SHP77 treated with DMSO at 0.1 percent for 48 hours (cell line): ENCODE measurements around the gene UNC45B.
"Not testable (repeated sequence)": the region's sequence is repeated elsewhere in the genome, so short reads cannot be mapped to it uniquely, and the experiment has no call there.

Source experiments
- DNase-seq: peaks from one replicate; lab custom pipeline; 2025; lab: John Stamatoyannopoulos, UW

Gene UNC45B

DNA sequence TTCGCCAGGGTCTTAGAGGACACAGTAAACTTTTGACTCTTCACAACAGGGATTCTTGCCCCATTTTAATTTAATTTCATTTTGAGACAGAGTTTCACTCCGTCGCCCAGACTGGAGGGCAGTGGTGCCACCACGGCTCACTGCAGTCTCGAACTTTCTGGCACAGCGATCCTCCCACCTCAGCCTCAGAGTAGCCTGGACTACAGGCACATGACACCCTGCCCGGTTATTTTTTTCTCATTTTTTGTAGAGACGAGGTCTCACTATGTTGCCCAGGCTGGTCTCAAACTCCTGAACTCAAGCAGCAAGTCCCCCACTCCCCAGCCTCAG is 5.2 kb upstream of the UNC45B start:
- no peak for DNase-seq

DNA sequence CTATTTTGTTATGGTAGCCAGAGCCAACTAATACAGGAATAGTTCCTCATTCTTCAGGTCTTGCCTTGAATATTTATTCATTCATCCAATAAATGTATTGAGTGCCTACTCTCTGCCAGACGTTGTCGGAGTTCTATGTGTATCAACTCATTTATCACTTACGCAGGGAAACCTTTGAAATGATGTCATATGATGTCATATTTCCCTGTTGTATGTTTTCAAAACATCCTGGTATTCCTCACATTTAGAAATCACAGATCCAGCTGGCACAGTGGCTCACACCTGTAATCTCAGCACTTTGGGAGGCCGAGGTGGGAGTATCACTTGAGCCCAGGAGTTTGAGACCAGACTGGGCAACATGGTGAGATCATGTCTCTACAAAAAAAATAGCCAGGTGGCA is 2.8 kb upstream of the UNC45B start:
- no peak for DNase-seq

DNA sequence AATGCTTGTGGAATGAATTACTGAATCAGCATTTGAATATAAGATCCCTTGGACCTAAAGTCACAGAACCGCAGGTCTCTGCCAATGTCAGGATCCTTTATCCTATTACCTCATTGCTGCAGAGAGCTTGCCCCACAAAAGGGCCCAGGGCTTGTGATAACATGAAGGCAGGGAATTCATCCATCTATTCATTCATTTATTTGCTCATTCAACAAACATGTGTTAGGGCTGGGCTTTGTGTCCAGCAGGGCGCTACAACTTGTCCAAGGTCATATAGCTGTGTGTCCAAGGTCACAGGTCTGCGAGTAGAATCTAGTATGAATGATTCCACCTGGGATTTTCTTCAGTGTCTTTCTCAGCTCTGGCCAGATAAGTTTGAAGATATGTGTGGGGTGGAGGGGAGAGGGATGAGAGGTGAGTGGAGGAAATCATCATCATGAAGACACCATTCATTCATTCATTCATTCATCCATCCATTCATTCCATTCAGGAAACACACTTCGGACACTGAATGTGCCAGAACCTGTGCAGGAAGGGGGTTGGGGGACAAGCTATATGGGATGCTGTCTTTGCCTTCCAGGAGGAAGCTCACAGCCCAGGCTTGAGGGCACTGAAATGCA is 1.3 kb upstream of the UNC45B start:
- no peak for DNase-seq

DNA sequence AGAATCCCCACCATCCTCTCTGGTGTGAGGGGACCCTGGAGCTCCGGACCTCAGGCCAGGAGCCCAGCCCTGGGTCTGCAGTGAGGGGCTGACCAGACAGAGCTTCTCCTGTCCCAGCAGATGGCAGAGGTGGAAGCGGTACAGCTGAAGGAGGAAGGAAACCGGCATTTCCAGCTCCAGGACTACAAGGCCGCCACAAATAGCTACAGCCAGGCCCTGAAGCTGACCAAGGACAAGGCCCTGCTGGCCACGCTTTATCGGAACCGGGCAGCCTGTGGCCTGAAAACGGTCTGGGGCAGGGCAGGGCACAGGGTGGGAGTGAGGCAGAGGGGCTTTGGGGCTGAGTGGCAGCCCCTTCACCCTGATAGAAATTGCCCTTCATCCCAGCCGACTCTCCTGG is 527 bp downstream of the UNC45B start:
- no peak for DNase-seq

DNA sequence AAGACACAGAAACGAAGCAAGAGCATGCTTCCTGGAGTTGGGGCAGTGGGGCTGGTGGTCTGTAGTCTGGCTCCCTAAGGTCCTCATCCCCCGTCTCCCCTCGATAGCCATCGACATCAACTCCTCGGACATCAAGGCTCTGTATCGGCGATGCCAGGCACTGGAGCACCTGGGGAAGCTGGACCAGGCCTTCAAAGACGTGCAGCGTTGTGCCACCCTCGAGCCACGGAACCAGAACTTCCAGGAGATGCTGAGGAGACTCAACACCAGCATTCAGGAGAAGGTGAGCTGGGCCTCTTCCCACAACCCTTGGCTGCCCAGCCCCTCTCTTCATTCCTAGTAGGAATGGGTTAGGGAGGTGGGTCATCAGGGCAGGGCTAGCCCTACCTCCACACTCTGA is 2.3 kb downstream of the UNC45B start:
- no peak for DNase-seq

DNA sequence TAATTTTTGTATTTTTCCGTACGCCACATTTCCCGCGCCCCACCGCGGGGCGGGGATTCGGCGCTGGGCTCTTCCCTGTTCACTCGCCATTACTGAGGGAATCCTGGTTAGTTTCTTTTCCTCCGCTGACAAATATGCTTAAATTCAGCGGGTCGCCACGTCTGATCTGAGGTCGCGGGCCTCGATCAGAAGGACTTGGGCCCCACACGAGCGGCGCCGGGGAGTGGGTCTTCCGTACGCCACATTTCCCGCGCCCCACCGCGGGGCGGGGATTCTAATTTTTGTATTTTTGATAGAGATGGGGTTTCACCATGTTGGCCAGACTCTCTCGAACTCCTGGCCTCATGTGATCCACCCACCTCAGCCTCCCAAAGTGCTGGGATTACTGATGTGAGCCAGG is 3.5 kb downstream of the UNC45B start:
- not testable (repeated sequence) for DNase-seq

DNA sequence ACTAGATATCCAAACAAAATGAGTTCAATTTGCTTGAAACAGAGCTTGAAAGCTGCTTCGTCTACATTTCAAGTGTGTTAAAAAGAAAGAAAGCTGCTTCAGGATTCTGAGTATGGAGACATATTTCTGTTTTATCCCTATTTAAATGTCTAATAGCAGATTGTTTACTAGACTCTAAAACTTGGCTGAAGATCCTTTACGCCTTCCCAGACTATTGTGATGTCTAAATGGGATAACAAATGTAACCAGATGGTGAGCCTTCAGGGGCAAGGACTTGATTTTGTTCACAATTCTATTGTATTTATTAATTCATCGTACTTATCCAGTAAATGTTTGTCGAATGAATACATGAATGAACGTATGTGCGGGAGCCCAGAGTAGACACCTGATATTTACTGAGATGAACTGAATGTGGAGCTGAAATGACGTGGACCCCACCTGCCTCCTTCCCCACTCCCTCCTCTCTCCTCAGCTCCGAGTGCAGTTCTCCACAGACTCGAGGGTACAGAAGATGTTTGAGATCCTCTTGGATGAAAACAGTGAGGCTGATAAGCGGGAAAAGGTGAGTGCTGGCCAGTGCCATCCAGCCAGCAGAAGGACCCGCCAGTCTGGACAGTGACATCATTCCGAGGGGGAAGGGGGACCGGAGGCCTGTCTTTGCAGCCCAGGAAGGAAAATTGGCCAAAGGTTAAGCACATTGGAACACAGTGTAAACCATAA is 5.0 kb downstream of the UNC45B start:
- no peak for DNase-seq

DNA sequence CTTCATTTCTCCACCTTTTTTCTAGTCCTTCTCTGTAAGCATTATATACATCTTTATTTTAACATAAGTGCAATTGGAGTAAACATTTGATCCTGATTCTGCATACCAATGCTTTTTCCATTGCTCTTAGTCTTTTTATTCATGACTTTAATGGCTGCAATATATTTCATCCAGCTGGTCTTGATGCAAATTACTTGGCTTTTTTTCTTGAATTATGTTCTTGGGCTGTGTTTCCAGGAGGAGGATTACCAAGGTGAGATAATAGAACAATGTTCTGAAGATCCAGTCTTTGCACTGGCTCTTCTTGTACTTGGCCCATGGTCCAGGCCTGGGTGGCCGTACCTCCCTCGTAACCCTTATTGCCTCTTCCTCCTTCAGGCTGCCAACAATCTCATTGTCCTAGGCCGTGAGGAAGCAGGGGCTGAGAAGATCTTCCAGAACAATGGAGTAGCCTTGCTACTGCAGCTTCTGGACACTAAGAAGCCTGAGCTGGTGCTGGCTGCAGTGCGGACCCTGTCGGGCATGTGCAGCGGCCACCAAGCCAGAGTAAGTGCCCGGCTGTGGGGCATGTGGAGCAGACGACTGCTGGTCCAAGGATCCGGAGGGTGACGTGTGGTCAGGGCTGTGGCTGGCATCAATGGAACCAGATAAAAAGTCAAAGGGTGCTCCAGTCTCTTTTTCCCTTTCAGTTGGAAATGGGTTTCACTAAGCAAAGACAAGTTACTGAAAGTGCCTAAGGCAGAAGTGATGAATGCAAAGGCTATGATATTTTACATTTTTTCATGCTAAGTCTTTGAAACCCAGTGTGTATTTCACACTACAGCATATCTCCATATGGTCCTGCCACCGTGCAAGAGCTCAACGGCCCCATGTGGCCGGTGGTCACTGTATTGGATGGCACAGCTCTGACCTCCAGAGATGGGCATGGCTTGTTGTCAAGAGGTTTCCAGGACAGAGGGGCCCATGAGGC is 6.9 kb downstream of the UNC45B start:
- DNase-seq, result no peak

DNA sequence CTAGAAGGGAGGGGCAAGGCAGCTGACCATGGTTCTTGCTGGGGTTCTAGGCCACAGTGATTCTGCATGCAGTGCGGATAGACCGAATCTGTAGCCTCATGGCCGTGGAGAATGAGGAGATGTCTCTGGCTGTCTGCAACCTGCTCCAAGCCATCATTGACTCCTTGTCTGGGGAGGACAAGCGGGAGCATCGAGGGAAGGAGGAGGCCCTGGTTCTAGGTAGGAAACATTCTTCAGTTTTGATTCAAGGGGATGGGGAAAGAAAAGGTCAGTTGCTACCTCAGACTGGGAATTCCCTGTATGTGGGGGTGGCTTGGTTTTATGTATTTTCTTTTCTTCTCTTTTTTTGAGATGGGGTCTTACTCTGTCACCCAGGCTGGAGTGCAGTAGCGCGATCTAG is 7.6 kb downstream of the UNC45B start:
- no peak for DNase-seq

DNA sequence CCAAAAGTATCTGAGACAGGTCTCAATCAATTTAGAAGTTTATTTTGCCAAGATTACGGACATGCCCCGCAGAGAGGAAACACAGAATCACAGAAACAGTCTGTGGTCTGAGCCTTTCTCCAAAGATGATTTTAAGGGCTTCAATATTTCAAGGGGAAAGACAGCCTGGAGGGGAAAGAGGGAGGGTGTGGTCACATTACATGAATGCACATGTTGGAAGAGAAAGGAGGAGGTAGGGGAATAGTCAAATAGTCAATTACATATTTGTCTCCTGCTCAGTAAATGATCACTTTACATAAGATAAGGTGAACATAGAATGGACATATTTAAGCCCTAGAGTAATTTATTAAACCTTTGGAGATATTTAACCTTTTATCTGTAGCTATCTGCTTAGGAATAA is 12.3 kb downstream of the UNC45B start:
- no peak for DNase-seq

DNA sequence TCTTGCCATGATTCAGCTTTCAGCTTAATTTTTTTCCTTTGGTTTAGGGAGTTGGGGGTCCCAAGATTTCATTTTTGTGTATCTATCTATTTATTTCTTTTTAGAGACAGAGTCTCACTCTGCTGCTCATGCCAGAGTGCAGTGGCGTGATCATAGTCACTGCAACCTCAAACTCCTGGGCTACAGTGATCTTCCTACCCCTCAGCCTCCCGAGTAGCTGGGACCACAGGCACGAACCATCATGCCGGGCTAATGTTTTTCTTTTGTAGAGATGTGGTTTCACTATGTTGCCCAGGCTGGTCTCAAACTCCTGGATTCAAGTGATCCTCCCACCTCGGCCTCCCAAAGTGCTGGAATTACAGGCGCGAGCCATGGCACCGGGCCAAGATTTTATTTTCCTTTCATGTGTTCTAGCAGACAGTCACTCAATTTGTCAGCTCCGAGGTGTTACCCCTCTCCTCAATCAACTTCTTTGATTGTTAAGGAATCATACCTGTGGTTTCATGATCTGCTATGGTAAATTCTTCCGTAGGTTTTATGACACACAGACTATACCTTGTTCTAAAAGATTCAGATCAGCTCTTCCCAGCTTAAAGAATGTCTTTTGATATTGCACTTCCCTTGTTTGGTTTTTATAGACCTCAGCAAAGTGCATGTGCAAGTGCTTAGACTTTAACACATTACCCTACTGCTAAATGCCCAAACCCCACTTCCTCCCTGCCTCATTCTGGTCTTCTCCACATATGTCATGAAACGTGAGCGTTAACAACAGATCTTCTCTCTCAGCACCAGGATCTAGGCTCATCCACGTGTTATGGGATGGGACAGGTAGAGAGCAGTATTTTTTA is 13.0 kb downstream of the UNC45B start:
- no peak for DNase-seq

DNA sequence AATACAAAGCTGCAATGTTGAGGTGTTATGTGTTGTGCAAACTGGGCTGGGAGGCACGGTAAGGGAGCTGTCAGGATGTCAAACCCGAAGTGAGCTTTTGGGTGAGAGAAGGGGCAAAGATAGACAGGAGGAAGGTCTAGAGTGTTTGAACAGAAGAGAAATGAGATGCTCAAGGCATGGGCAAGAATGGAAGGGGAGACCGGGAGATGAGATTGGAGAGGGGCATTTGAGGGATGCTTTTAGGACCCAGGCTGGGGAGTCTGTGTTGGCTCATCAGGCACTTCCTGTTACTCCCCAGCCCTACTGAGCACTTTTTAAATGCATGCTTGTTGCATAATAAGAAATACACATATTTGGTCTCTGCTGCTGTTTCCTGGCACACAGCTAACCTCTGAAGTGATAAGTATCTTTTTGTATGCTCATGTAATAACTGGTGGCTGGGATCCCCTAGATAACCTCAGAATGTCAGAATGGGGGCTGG is 13.7 kb downstream of the UNC45B start:
- no peak for DNase-seq

DNA sequence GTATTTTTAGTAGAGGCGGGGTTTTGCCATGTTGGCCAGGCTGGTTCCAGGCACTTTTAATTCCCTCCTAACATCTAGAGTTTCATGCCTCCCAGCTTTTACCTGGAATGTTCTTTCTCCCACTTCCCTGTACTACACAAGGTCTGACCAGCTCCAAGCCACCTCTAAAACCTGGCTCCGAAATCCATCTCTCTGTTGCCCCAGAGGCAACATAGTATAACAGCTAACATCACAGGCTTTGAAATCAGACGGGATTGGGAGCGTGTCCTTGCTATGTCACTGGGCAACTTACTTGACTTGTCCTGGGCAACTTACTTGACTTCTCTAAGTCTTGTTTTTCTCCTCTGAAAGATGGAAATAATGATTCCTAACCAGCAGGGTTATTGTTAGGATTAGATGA is 15.1 kb downstream of the UNC45B start:
- DNase-seq, result no peak

DNA sequence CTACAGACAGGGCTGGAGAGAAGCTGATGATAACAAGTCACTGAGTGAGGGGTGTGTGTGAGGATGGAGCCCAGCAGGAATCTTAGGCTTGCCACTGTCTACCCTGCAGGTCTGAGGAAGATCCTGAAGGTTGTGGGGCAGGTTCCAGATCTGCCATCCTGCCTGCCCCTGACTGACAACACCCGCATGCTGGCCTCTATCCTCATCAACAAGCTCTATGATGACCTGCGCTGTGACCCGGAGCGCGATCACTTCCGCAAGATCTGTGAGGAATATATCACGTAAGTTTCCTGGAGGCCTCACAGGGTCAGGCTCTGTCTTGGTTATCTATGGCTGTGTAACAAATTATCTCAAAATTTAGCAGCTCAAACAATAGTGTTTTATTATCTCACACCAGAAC is 16.3 kb downstream of the UNC45B start:
- no peak for DNase-seq

DNA sequence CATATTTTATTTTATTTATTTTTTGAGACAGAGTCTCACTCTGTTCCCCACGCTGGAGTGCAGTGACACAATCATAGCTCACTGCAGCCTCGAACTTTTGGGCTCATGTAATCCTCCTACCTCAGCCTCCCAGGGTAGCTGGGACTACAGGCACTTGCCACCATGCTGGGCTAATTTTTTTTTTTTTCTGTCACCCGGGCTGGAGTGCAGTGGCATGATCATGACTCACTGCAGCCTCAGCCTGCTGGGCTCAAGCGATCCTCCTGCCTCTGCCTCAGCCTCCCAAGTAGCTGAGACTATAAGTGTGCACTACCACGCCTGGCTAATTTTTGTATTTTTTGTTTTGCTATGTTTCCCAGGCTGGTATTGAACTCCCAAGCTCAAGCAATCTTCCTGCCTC is 17.1 kb downstream of the UNC45B start:
- DNase-seq, result no peak

DNA sequence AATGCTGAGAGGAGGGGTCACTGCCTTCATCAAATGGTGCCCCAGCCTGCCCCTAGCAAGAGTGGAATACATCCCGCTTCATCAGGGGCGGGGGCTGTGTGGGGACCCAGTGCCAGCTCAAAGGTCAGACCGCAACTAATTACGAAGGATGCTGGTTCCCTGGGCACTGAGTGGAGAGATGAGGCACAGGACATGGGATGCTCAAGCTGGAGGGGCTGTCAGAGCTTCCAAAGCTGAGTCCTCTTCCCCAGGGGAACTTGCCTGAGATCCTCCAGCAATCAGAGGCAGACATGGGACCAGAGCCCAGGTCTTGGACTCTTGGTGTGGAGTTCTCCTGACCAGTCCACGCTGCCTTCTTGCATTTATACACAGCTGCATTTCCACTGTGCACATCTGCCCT is 18.9 kb downstream of the UNC45B start:
- DNase-seq, result no peak

DNA sequence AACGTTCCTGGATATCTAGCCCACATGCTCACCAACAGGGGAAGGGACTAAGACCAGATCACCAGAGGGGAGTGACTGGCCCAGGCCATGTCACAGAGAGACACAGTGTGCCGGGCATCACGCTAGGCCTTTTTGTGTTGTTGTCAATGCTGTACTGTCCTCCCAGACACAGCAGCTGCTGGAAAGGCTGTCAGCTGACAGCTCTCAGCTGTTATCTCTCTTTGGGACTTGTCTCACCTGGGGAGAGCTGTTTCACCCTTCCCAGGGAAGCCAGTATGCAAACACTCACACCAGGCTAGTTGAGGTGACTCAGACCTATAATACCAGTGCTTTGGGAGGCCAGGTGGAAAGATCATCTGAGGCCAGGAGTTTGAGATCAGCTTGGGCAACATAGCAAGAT is 19.4 kb downstream of the UNC45B start:
- DNase-seq, result no peak

DNA sequence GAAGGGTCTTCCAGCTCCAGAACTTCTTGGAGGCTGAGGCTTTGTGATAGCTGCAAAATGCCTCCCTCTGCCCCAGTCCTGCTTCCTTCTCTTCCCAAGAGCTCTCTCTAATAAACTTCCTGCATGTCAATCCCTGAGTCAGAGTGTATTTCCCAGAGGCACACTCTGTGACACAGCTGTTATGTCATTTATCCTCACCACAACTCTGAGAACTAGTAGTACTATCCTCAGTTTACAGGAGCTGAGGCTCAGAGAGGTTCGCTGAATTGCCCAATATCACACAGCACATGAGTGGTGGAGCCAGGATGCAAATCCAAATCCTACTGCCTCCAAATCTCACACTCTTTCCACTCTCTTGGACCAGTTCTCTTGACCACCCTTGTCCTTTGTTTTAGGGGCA is 20.0 kb downstream of the UNC45B start:
- DNase-seq, result no peak

DNA sequence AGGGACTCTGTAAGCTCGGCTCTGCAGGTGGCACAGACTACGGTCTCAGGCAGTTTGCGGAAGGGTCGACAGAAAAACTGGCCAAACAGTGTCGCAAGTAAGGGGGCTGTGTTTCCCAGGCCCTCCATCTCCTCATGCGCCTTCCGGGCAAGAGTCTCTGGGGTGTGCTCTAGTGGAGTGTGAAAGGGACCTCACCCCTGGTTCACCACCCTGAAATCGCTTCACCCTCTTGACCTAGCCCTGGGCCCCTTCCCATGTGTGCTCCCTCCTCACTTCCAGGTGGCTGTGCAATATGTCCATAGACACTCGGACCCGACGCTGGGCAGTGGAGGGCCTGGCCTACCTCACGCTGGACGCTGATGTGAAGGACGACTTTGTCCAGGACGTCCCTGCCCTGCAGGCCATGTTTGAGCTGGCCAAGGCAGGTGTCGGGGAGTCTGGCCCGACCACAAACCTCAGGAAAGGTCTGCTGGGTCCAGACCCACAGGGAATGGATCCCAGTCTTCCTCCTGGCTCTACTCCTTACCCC is 22.3 kb downstream of the UNC45B start:
- no peak for DNase-seq

DNA sequence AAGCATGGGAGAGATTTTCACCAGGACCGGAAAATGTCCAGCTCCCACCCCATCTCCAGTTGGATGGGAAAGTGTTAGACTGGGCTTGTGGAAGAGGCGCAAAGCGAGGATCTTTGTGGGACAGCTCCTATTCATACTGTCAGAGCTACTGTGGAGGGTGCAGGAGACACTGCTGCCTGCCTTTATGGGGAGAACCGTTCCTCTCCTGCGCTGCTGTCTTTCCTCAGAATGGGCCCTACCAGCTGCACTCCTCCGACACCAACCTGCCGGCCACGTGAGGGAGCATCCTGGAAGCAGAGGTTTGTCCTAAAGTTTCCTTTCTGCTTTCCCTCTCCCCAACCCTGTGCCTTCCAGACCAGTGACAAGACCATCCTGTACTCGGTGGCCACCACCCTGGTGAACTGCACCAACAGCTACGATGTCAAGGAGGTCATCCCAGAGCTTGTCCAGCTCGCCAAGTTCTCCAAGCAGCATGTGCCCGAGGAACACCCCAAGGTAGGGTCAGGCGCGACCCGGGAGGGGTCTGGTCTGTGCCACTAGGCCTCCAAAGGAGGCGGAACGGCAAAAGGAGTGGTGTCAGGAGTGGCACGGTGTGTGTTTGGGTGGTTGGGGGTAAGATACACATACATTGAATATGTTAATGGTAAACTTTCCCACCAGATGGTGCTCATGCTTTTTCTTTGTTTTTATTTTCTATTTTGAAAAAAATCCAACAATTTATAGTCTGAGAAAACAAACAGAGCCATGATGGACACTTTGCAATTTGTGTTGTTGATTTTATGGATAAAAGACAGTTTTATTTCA is 23.6 kb downstream of the UNC45B start:
- no peak for DNase-seq

DNA sequence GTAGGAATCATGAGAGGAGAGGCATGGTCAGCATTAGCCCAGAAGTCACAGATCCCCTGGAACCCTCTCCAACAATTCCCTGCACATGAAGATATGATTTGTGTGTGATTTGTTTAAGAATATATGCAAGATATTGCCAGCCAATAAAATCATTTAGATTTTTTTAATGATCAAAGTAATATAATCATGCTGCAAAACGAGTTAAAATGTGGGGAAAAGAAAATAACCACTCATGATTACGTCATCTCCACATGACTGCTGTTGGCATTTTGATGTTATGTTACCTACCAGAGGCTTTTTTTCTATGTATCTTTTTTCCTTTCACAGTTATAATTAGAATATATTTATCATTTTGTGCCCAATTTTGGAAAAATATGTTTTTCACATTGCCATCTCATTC is 24.2 kb downstream of the UNC45B start:
- no peak for DNase-seq
